ENCODE results near the gene MICAL2.

MICAL2 gene, protein sequence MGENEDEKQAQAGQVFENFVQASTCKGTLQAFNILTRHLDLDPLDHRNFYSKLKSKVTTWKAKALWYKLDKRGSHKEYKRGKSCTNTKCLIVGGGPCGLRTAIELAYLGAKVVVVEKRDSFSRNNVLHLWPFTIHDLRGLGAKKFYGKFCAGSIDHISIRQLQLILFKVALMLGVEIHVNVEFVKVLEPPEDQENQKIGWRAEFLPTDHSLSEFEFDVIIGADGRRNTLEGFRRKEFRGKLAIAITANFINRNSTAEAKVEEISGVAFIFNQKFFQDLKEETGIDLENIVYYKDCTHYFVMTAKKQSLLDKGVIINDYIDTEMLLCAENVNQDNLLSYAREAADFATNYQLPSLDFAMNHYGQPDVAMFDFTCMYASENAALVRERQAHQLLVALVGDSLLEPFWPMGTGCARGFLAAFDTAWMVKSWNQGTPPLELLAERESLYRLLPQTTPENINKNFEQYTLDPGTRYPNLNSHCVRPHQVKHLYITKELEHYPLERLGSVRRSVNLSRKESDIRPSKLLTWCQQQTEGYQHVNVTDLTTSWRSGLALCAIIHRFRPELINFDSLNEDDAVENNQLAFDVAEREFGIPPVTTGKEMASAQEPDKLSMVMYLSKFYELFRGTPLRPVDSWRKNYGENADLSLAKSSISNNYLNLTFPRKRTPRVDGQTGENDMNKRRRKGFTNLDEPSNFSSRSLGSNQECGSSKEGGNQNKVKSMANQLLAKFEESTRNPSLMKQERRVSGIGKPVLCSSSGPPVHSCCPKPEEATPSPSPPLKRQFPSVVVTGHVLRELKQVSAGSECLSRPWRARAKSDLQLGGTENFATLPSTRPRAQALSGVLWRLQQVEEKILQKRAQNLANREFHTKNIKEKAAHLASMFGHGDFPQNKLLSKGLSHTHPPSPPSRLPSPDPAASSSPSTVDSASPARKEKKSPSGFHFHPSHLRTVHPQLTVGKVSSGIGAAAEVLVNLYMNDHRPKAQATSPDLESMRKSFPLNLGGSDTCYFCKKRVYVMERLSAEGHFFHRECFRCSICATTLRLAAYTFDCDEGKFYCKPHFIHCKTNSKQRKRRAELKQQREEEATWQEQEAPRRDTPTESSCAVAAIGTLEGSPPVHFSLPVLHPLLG

DNA sequence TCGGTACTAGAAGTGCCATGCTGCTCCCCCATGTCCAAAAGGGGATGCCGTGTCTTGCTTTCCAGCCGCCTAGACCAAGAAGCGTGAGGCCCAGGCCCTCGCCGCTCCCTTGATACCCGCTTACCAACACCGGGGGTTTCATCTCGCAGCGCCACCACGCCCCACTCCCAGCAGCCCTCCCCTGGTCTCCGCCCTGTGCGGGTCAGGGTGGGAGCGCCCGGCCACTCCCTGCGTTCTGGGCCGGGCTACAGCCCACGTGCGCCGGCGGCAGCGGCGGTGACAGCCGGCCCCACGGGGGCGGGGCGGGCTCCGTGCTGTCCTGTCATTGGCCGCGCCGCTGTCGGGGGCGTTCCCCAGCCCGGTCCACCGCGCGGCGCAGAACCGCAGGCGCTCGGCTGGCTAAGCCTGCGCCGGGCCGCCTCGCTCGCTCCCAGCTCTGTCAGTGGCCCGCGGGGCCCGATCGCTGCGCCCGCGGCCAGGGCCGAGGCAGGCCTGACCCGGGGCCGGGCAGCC, at the start of gene MICAL2:
MICAL2 (plus strand) TSS at position 390 of the 513 bp plus-strand sequence. CDS start 51,566 bp downstream, outside the sequence.
- H3K27me3 ChIP-seq = 0 out of 2 replicates have a peak, but pooled peaks cover 6% of the 10 kb centered on the region
- no peak within 1 kb of the TSS for H3K27ac ChIP-seq
- TF ChIP-seq Cebpa-rat (IDR thresholded peaks at IDR 0.05) = no peak
- peaks cover 38% of the 10 kb centered on the region for H3K4me1 ChIP-seq
- no peaks in the 10 kb centered on the region for H3K9me3 ChIP-seq
- H3K36me3 ChIP-seq = no peaks in the 10 kb centered on the region
- peak within 1 kb of the TSS; percentile 63 for H3K4me3 ChIP-seq
- H3K9ac ChIP-seq = peak within 1 kb of the TSS; percentile 58; the same call in 1 of the 2 replicates
- H4K20me1 ChIP-seq = no peaks in the 10 kb centered on the region
- H3K4me2 ChIP-seq = peak within 1 kb of the TSS; percentile 93

DNA sequence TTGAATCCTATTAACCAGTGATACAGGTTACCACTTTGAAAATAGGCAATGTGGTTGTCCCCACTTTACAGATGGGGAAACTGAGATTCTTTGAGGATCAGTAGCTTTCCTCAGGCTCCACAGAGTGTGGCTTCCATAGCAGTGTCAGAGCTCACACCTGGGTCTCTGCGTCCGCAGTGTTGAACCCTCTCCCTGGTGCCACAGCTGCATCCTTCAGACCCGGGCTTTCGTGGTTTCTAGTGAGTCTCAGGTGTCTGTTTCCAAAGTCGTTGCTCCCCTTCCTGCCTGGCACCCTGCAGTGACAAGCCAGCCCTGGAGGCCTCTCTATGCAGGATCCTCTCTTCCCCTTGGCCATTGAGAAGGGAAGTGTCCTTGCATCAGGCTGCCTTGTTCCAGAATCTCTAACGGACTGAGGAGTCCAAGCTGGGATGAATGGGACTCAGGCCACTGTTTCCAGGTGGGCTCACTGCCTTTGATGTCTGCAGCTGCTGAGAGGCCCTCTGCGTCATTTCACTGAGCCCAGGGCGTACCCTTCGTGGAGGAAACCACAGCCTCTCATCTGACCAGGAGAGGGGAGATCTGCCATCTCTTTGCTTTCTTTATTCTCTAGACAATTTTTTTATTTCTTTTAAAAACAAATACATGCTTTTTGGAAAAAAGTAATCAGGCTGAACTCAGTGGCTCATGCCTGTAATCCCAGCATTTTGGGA, 48.4 kb upstream of the MICAL2 start:
- no peak overlapping the region for H3K27ac ChIP-seq
- H4K20me1 ChIP-seq = no peaks in the 10 kb centered on the region
- no peak overlapping the region for H3K4me3 ChIP-seq
- no peak for TF ChIP-seq Cebpa-rat (IDR thresholded peaks at IDR 0.05)
- H3K27me3 ChIP-seq = no peaks in the 10 kb centered on the region
- H3K36me3 ChIP-seq = no peaks in the 10 kb centered on the region
- peaks cover 16% of the 10 kb centered on the region for H3K9me3 ChIP-seq
- no peak overlapping the region for H3K9ac ChIP-seq
- peaks cover 12% of the 10 kb centered on the region for H3K4me1 ChIP-seq
- peak overlapping the region; percentile 45 for H3K4me2 ChIP-seq

DNA sequence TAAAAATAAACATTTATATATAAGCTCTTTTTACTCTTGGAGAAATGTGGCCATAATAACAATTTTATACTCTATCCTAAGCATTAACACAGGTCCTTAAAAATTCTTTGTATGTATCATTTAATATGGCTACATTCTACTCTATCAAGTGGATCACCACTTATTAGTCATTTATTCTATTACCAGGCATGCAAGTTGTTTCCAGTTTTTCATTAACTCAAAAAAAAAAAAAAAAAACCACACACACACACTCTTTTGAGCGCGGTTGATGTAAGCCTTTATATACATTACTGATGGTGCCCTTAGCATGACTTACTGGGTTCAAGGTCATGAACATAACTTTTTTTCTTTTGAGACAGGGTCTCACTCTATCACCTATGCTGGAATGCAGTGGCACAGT, 47.1 kb upstream of the MICAL2 start:
- no peak overlapping the region for H3K27ac ChIP-seq
- H4K20me1 ChIP-seq = no peaks in the 10 kb centered on the region
- no peak for TF ChIP-seq Cebpa-rat (IDR thresholded peaks at IDR 0.05)
- no peak overlapping the region for H3K4me3 ChIP-seq
- H3K9ac ChIP-seq = no peak overlapping the region
- H3K9me3 ChIP-seq = peaks cover 7% of the 10 kb centered on the region
- H3K4me2 ChIP-seq = no peak overlapping the region
- H3K4me1 ChIP-seq = peaks cover 12% of the 10 kb centered on the region
- H3K27me3 ChIP-seq = no peaks in the 10 kb centered on the region
- no peaks in the 10 kb centered on the region for H3K36me3 ChIP-seq

DNA sequence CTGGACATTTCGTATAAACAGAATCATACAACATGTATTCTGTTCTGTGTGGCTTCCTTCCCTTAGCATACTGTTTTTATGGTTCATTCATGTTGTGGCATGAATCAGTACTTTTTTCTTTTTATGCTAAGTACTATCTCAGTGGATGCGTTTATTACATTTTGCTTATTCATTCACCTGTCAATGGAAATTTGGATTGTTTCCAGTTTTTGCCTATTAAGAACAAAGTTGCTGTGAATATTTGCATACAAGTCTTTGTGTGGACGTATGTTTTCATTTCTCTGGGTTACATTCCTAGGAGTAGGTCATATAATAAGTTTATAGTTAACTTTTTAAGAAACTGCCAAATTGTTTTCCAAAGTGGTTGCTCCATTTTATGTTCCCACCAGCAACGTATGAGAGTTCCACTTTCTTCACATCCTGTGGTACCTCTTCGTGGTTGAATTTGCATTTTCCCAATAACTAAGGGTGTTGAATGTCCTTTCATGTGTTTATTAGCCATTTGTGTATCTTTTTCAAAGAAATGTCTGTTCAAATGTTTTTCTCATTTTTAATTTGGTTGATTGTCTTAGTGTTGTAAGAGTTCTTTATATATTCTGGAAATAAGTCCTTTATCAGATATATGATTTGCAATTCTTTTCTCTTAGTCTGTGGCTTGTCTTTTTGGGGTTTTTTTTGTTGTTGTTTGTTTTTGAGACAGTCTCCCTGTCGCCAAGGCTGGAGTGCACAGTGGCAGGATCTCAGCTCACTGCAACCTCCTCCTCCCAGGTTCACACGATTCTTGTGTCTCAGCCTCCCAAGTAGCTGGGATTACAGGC, 46.0 kb upstream of the MICAL2 start:
- TF ChIP-seq Cebpa-rat (IDR thresholded peaks at IDR 0.05) = no peak
- H3K4me2 ChIP-seq = no peak overlapping the region
- H3K9ac ChIP-seq = no peak overlapping the region
- no peaks in the 10 kb centered on the region for H4K20me1 ChIP-seq
- H3K4me1 ChIP-seq = peaks cover 18% of the 10 kb centered on the region
- H3K36me3 ChIP-seq = no peaks in the 10 kb centered on the region
- no peak overlapping the region for H3K27ac ChIP-seq
- H3K9me3 ChIP-seq = peaks cover 7% of the 10 kb centered on the region
- H3K27me3 ChIP-seq = no peaks in the 10 kb centered on the region
- no peak overlapping the region for H3K4me3 ChIP-seq

DNA sequence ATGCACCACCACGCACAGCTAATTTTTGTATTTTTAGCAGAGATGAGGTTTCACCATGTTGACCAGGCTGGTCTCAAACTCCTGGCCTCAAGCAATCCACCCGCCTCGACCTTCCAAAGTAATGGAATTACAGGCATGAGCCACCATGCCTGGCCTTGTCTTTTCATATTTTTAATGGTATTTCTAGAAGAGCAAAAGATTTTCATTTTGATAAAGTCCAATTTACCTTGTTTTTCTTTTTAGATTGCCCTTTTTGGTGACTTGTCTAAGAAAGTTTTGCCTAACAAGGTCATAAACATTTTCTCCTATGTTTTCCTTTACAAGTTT, 45.5 kb upstream of the MICAL2 start:
- H3K9ac ChIP-seq = no peak overlapping the region
- H4K20me1 ChIP-seq = no peaks in the 10 kb centered on the region
- no peak for TF ChIP-seq Cebpa-rat (IDR thresholded peaks at IDR 0.05)
- H3K4me2 ChIP-seq = no peak overlapping the region
- no peak overlapping the region for H3K4me3 ChIP-seq
- peaks cover 7% of the 10 kb centered on the region for H3K9me3 ChIP-seq
- no peak overlapping the region for H3K27ac ChIP-seq
- no peaks in the 10 kb centered on the region for H3K27me3 ChIP-seq
- peaks cover 18% of the 10 kb centered on the region for H3K4me1 ChIP-seq
- H3K36me3 ChIP-seq = no peaks in the 10 kb centered on the region

DNA sequence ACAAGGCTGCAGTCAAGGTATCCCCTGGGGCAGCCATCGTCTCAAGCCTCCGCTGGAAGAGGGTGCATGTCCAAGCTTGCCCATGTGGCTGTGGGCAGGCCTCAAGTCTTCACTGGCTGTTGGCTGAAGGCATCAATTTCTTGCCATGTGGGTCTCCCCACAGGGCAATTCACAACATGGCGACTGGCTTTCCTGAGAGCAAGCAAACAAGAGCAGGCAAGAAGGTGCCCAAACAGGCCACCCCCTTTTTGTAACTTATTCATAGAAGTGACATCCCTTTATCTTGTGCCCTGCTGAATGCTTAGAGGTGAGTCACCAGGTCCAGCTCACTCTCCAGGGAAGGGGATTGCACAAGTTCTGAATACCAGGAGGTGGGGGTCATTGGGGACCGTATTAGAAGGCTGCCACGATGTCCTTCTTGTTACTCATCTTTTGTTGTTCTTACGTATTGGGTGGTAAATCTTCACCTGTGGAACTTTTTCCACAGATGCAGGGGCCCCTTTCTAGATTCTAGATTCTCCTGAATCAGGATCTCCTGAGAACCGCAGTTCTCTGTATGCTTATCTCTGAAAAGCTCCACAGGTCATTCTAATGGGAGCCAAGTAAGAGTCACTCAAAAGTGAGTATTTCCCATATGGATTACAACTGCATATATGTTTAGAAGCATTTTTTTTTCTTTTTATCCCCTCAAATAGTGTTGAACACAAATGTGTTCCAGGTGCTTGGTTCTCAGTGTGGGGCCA, 44.2 kb upstream of the MICAL2 start:
- H3K27ac ChIP-seq = no peak overlapping the region
- no peak overlapping the region for H3K4me2 ChIP-seq
- no peak overlapping the region for H3K9ac ChIP-seq

DNA sequence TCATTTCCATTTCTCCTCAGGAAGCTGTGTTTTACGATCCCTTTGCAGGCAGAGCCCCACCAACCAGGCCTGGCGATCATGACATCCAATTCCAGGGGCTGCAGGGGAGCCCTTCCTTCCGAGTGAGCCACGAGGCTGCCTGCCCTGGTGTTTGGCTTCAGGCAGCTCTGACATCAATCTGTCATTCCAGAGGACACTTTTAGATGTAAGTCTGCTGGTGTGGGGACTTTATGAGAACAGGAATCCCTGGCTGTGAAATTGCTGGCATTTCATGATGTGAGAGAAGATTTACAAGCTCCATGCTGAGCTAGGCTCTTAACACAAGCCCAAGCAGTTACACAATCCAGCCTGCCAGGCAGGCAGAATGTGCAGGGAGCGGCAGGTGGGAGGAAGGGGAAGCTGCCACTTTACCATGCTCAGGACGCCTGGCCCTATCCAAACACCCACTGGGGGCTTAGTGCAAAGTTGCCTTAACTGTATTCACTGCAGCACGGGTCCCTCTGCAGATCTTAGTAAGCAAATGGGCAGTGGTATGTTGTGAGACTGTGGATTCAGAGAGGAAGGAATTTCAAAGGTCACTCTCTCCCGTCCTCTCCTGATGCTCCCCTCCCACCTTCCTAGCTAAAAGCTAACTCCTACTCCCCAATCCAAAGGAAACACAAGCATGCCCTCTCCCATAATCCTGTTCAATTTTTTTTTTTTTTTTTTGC, 43.4 kb upstream of the MICAL2 start:
- H3K4me2 ChIP-seq = no peak overlapping the region
- no peaks in the 10 kb centered on the region for H3K27me3 ChIP-seq
- H3K4me1 ChIP-seq = peaks cover 15% of the 10 kb centered on the region
- no peak overlapping the region for H3K4me3 ChIP-seq
- no peaks in the 10 kb centered on the region for H3K36me3 ChIP-seq
- H3K27ac ChIP-seq = no peak overlapping the region
- H4K20me1 ChIP-seq = no peaks in the 10 kb centered on the region
- peaks cover 7% of the 10 kb centered on the region for H3K9me3 ChIP-seq
- no peak overlapping the region for H3K9ac ChIP-seq
- no peak for TF ChIP-seq Cebpa-rat (IDR thresholded peaks at IDR 0.05)

More for the DNA sequence above, 44.2 kb upstream of the MICAL2 start:
- TF ChIP-seq Cebpa-rat (IDR thresholded peaks at IDR 0.05) = no peak
- H4K20me1 ChIP-seq = no peaks in the 10 kb centered on the region
- no peaks in the 10 kb centered on the region for H3K36me3 ChIP-seq
- H3K27me3 ChIP-seq = no peaks in the 10 kb centered on the region
- no peak overlapping the region for H3K4me3 ChIP-seq
- H3K4me1 ChIP-seq = peaks cover 18% of the 10 kb centered on the region
- H3K9me3 ChIP-seq = peaks cover 7% of the 10 kb centered on the region

All from BLaER1 (cell line).